Hippocampal formation (tissue), 2 donors: ENCODE measurements around the gene ADK.
"Not testable (repeated sequence)": the region's sequence is repeated elsewhere in the genome, so short reads cannot be mapped to it uniquely, and the experiment has no call there.

Source experiments
- DNase-seq, 2 donors: peaks; one replicate each; lab custom pipeline; 2025; lab: John Stamatoyannopoulos, UW

Gene ADK

GRCh38 chr10:74186678-74187077, 35.7 kb downstream of the ADK start:
- DNase-seq = no peak

GRCh38 chr10:74187237-74187636, 36.2 kb downstream of the ADK start:
- DNase-seq = no peak

- DNase-seq = not testable (repeated sequence)
These were observed 37.6 kb downstream of the ADK start for GRCh38 chr10:74188617-74189016.

- no peak for DNase-seq
These were observed 39.0 kb downstream of the ADK start for GRCh38 chr10:74189999-74190421.

GRCh38 chr10:74190494-74190893, 39.5 kb downstream of the ADK start:
- DNase-seq = no peak

GRCh38 chr10:74194545-74194944, 43.5 kb downstream of the ADK start:
- DNase-seq = no peak

GRCh38 chr10:74194999-74195398, 44.0 kb downstream of the ADK start:
- no peak for DNase-seq

GRCh38 chr10:74199315-74199714, 48.3 kb downstream of the ADK start:
- DNase-seq = no peak

GRCh38 chr10:74202356-74202755, 51.3 kb downstream of the ADK start:
- no peak for DNase-seq

- DNase-seq = no peak
These were observed 55.7 kb downstream of the ADK start for GRCh38 chr10:74206746-74207145.

- no peak for DNase-seq
These were observed 56.9 kb downstream of the ADK start for GRCh38 chr10:74207691-74208480.

- DNase-seq = no peak
These were observed 58.0 kb downstream of the ADK start for GRCh38 chr10:74208997-74209396.

- no peak for DNase-seq
These were observed 62.0 kb downstream of the ADK start for GRCh38 chr10:74213019-74213418.

GRCh38 chr10:74213571-74214162, 62.6 kb downstream of the ADK start:
- DNase-seq = no peak

GRCh38 chr10:74217110-74217509, 66.1 kb downstream of the ADK start:
- not testable (repeated sequence) for DNase-seq

GRCh38 chr10:74222467-74222866, 71.4 kb downstream of the ADK start:
- DNase-seq = not testable (repeated sequence)

- DNase-seq = no peak
These were observed 72.9 kb downstream of the ADK start for GRCh38 chr10:74223755-74224529.

- DNase-seq = no peak
These were observed 76.8 kb downstream of the ADK start for GRCh38 chr10:74227697-74228424.

GRCh38 chr10:74231375-74231774, 80.4 kb downstream of the ADK start:
- DNase-seq = no peak

GRCh38 chr10:74233281-74233680, 82.3 kb downstream of the ADK start:
- no peak for DNase-seq

- peak in 1 of 2 donors; percentile 30 for DNase-seq
These were observed 83.5 kb downstream of the ADK start for GRCh38 chr10:74234569-74234968.

GRCh38 chr10:74238031-74238431, 87.0 kb downstream of the ADK start:
- DNase-seq = no peak
